ENCODE results near the gene NF2.

The NF2 gene

DNA sequence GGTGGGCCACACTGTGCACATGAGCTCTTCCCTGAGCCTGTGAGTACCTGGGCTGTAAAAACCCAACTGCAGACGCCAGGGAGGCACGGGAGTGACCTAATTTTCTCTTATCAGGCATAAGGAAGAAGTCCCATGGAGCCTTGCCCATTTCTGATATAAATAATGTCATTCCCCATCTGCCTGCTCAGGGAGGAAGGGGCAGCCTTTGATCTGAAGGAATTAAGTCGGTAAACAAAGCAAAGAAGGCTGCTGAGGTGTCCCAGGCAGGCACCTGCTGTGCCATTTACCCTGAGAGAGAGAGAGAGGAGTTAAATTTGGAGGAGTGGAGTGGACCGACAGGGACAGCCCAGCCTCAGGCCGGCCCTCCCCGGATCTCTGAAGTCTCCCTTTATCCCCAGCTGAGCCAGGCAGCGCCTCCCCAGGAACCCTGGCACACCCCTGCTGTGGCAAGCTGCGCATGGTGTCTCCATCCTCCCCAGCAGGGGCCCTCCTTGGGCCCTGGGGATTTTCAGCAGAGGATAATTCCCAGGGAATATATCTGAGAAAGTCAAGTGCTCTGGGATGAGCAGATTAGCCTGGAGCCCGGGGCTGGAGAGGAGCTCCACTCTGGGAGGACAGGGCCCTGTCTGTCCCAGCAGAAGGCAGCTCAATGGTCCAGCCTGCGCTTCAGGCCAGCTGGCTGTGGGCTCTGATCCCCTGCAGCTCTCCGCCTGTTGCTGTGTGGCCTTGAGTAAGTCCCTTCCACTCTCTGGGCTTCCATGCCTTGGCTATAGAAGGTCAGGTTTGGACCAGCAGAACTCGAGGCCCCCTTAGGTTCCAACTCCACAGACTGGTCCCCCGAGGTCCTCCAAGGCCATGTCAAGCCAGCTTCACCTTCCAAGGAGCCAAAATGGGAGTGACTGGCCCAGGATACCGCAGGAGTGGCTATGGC is 98.8 kb downstream of the NF2 start:
- no peak for DNase-seq (ENCODE audit: low read depth)

DNA sequence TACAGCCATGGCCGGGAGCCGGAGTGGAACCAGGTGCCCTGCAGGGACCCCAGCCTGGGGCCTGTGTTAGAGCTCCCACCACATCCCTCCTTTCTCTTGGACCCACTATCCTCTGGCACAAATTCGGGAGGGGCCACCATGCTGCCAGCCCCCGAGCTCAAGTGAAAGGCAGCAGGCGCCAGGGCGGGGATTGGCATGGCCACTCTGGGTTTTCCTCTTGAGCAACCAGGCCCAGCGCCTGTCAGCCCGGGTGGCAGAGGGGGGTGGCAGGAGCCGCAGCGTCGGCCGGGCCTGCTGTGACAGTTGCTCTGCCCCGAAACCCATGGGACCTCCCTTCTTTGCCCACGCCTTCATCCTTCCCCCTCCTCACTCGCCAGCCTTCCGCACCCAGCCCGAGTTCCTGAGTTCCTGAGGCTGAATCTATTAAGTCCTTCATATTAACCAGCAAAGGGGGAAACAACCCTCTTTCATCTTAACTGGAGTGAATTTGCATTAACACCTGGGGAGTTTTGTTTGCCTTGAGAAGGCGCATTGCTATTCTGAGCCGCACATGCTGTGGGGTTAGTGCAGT is 99.6 kb downstream of the NF2 start:
- no peak for DNase-seq (ENCODE audit: low read depth)

DNA sequence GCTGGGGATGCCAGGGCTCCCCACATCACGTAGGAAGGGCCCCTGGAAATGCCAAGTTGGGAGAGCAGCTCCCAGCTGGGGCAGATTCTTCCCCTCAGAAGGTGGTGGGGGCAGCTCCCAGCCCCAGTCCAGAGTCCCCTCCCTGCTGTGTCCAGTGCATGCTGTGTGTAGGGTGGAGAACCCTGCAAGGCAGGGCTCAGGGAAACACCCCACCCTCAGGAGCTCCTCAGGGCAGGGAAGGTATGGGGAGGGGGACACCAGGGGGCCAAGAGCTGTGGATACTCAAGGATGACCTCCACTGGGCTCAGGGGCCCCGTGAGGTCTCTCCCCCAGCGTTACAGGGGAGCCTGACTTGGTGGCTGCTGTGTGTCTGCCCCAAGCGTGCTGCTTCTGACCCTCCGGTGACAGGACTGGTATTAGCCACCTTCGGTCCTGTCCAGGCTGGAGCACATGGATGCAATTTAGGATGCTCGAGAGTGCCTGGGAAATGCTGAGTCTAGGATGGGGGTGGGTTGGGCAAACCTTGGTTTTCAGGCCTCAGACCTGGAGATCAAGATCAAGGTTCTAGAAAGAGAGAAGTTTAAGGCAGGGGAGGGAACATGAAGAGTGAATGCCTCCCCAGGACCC is 100.2 kb downstream of the NF2 start:
- no peak for DNase-seq (ENCODE audit: low read depth)

GRCh38 chr22:29704528-29705285 is 101.3 kb downstream of the NF2 start:
- DNase-seq (ENCODE audit: low read depth) = no peak

- no peak for DNase-seq (ENCODE audit: low read depth)
These were observed 102.2 kb downstream of the NF2 start for GRCh38 chr22:29705651-29706050.

- DNase-seq (ENCODE audit: low read depth) = no peak
These were observed 103.1 kb downstream of the NF2 start for GRCh38 chr22:29706486-29706885.

DNA sequence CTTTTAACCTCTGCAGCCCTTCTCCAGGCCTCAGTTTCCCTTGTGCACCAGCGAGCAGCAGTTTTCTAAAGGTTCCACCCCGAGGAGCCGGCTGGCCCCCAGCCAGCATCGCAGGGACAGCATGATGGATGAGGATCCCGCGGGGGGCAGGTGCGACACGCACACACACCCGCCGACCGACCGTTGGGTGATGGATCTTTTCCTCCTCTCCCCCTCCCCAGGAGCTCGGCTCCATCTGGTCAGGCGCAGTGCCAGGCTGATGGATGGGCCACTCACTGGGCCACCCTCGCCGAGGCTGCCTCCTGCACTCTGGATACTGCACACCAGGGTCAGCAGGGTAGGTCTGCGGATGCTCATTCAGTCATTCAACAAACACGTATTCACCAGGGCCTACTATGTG is 103.6 kb downstream of the NF2 start:
- no peak for DNase-seq (ENCODE audit: low read depth)

GRCh38 chr22:29707471-29707870 is 104.0 kb downstream of the NF2 start:
- DNase-seq (ENCODE audit: low read depth) = no peak

DNA sequence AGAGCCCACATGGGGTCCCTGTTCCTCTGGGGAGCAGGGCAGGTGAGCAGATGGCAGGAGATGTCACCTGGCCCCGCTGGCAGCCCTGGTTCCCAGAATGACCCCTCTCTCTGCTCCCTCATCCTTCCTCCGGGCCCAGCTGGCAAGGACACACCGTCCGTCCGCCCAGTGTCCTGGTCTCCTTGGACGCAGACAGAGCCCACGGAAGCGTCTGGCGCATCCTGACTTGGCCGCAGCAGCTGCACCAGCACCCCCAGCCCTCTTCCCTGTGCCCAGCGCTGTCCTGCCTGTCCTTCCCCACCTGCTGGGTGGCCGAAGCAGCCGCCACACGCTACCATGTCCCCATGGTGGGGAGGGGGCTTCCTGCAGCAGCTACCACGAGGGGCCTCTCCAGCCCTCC is 106.8 kb downstream of the NF2 start:
- no peak for DNase-seq (ENCODE audit: low read depth)

- no peak for DNase-seq (ENCODE audit: low read depth)
These were observed 107.6 kb downstream of the NF2 start for GRCh38 chr22:29710922-29711593.

GRCh38 chr22:29712119-29712518 is 108.7 kb downstream of the NF2 start:
- no peak for DNase-seq (ENCODE audit: low read depth)

DNA sequence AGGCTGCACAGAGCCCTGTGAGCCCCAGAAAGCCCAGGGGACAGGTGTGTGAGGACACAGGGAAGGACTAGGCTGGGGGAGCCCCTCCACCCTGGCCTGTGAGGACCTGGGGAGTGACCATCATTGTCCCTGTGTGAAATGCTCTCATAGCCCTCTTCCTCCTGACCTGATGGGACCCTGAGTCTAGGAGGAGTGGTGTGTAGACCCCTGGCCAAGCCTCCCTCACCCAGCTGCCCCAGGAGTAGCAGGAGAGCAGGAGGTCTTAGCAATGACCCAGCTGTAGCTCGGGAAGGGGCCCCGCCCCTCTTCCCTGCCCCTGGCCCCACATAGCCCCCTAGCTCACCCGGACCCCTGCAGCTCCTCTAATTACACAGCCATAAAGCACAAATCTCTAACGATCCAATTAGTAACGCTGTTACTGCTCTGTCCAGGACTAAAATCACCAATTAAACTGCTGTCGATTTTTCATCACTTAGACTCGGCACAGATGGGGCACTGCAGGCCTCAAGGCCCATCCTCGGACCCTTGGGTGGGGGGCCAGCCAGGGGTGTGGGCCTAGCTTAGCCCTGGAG is 109.8 kb downstream of the NF2 start:
- no peak for DNase-seq (ENCODE audit: low read depth)

- DNase-seq (ENCODE audit: low read depth) = no peak
These were observed 111.8 kb downstream of the NF2 start for GRCh38 chr22:29715240-29715639.

- no peak for DNase-seq (ENCODE audit: low read depth)
These were observed 112.3 kb downstream of the NF2 start for GRCh38 chr22:29715705-29716104.

DNA sequence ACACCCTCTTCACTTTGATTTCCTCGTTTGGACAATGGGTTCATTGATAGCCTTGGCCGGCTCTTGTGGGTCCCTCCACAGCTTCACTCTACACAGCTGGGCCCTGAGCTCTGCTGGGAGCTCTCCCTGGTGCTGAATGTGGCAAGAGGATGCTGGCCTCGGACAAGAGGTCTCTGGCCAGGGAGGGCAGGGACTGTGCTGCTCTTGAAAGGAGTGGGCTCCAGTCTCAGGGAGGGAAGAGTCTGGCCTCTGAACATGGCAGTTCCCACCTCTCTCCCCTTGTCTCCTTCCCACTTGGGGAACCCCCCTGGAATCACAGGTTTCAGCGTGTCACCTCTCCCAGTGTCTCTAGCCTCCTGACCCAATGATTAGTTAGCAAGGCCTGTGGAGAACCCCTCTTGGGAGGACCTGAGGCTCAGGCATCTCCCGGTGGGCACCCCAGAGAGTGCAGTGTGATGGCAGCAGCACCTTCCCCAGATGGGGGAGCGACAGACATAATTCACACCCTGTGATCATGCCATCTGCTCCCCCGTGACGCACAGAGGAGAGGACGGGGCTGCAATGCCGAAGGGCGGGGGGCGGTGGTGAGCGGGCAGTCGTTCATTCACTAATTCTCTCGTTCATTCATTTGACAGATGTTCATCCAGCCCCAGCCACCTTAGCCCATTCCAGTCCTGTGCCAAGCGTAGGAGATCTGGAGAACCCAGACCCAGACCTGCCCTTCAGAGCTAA is 113.5 kb downstream of the NF2 start:
- no peak for DNase-seq (ENCODE audit: low read depth)

DNA sequence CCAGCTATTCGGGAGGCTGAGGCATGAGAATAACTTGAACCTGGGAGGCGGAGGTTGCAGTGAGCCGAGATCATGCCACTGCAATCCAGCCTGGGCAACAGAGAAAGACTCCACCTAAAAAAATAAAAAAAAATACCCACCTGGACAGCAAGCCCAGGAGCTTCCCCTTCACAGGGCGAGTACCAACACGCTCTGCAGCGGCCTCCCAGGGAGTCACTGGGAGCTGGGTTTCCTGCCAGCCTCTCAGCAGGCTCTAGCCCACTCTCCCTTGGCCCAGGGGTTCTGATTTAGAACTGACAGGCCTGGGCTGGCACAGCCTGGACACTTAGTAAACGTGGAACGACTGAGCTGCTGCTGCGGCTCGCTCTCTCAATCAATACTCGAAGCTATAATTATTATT is 114.4 kb downstream of the NF2 start:
- DNase-seq (ENCODE audit: low read depth) = no peak

DNA sequence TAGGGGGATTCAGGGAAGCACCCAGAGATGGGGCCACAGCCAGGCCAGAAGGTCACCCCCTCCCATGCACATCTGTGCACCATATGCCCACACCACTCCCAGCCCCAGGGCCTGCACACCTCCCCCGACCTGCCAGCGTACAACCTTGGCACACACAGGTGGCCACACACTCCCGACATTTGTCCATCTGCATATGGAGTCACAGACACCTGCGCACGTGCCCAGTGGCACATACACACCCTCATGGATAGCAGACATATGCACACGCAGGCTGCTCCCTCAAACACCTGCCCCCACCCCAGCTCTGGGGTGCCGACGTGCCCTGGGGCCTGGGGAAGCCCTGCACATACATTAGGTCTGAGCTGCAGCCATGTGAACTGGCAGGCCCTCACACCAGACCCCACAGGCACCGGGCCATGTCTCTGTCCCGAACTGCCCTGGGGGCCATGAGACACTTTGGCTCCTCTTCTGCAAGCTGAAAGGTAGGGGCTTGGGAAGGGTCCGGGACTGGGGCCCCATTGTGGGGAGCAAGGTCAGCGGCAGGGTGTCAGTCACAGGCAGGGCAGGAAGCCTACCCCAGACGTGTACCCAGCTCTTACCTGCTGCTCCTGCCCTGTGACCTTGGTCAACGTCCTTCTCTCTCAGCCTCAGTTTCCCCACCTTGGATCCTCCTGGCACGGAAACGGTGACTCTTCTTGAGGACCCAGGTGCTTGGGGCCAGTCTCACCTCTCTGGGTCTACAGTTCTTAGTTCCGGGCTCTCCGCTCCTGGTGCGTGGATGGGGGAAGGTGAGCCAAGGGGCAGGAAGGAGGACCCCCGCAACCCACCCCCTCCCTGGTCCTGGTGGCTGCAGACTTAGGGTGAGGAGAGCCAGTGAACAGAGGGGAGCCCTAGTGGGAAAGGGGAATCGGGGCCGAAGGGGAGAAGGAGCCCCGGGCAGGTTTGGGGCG is 115.8 kb downstream of the NF2 start:
- DNase-seq (ENCODE audit: low read depth) = no peak

GRCh38 chr22:29719899-29720645 is 116.6 kb downstream of the NF2 start, which contains the start of gene CABP7:
CABP7 (plus strand) TSS chr22:29720003; CDS start chr22:29720425, 422 bp downstream.
- DNase-seq (ENCODE audit: low read depth) = no peak

GRCh38 chr22:29720811-29721323 is 117.4 kb downstream of the NF2 start:
- no peak for DNase-seq (ENCODE audit: low read depth)
